DMS53 treated with DMSO at 0.1 percent for 48 hours (cell line): ENCODE results near the gene YBX3.

ENCODE experiments used
- DNase-seq: peaks from one replicate; lab custom pipeline; 2025; ENCODE audit not compliant: unreplicated experiment; lab: John Stamatoyannopoulos, UW

Gene YBX3

DNA sequence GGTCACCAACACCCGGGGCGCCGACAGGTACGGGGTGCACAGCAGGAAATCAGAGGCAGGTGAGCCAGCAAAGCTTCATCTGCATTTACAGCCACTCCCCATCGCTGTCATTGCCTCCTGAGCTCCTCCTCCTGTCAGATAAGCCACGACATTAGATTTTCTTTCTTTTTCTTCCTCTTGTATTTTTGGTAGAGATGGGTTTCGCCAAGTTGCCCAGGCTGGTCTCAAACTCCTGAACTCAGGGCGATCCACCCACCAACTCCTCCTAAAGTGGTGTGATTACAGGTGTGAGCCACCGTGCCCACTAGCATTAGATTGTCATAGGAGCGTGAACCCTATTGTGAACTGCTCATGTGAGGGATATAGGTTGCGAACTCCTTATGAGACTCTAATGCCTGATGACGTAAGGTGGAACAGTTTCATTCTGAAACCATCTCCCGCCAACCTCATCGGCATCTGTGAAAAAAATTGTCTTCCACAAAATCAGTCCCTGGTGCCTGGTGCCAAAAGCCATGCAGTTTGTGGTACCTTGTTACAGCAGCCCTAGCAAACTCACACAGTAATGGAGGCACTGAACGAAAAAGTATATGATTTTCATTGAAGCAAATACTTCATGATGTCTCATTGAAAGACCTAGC lies 50.8 kb downstream of the YBX3 start:
- DNase-seq = no peak

DNA sequence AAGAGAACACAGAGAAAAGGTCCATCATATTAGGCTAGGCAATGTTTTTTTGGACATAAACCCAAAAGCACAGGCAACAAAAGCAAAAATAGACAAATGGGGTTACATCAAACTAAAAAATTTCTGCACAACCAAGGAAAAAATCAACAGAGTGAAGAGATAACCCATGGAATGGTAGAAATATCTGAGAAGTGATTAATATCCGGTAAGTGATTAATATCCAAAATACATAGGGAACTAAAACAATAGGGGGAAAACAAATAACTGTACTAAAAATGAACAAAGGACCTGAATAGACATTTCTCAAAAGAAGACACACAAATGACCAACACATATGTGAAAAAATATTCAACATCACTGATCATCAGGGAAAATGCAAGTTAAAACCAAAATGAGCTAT lies 53.6 kb downstream of the YBX3 start:
- no peak for DNase-seq

DNA sequence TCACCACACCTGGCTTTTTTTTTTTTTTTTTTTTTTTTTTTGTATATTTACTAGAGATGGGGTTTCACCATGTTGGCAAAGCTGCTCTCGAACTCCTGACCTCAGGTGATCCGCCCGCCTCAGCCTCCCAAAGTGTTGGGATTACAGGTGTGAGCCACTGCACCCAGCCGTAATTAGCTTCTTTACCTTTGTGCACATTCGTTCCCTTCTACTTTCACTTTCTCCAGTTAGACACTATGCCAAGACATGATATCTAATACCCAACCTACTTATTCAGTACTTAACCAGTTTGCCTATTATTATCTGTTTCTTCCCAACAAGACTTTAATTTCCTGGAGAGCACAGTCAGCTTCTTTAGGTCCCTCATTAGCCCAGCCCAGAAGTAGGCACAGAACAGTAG lies 54.6 kb downstream of the YBX3 start:
- peak; percentile 32 for DNase-seq

DNA sequence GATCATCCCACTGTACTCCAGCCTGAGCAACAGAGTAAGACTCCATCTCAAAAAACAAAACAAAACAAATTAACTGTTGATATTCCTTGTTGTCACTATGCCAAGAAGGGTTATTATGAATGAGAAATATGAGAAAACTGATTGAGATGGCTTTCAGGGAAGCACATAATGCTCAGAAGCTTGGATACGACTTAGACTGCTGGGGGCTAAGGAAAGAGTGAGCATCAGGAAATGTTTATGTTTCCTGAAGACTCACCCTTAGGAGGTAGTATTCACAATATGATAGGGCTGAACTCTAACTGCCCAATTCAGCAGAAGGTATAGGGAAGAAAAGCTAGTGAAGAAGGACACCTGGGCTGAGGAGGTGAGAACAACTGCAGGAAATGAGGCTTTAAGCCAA lies 55.5 kb downstream of the YBX3 start:
- no peak for DNase-seq

DNA sequence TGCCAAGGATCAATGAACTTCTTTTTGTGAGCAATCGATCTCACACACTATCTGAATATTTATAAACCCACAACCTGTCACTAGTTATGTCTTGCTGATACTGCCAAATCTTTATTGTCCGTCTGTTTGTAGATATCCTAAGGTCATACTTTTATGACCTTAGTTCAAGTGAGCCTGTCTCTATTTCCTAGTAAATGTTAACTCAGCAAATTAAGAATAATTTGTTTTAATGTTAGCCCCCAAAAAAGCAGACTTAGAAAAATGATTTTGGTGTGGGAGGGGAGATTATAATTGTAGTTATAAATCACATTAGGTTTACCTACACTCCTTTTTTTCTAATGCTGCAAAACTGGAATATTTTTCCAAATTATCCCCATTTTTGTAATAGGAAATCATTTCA lies 58.6 kb downstream of the YBX3 start:
- DNase-seq = no peak

DNA sequence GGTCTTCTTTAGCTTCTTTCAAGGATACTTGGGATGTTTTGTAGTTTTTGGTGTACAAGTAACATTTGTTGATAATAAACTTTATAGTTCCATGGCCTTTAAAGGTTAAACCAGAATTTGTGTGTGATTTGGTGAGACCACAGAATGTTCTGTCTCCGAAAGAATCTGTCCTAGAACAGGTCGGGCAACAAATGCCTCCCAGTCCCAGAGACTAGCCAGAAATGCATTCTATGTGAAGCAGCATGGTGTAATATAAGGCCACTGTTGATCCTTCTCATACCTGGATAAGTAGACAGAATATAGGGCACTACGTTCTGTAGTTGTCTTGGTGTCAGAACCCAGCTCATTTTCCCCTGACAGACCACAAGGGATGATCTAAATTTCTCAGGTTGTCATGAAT lies 59.3 kb downstream of the YBX3 start:
- no peak for DNase-seq

DNA sequence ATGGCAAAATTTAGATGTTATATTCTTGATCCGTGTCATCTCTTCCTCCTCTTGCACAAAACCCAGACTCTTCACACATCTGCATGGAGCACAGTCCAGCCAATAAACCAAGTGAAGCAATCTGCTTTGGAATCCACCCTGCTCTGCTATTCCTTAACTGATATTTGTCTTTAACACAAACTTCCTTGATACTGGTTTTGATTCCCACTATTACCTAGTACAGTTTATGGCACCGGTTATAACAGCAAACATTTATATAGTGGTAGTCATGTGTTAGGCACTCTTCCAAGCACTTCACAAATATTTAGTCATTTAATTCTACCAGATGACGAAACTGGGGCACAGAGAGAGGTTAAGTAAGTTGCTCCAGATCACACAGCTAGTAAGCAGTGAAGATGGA lies 61.8 kb downstream of the YBX3 start:
- DNase-seq = no peak

DNA sequence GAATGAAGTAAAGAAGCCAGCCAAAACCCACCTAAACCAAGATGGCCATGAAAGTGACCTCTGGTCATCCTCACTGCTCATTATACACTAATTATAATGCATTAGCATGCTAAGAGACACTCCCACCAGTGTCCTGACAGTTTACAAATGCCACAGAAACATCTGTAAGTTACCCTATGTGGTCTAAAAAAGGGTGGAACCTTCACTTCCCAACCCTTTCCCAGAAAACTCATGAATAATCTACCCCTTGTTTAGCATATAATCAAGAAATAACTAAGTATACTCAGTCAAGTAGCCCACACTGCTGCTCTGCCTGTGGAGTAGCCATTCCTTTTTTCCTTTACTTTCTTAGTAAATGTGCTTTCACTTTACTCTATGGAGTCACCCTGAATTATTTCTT lies 69.1 kb downstream of the YBX3 start:
- no peak for DNase-seq

DNA sequence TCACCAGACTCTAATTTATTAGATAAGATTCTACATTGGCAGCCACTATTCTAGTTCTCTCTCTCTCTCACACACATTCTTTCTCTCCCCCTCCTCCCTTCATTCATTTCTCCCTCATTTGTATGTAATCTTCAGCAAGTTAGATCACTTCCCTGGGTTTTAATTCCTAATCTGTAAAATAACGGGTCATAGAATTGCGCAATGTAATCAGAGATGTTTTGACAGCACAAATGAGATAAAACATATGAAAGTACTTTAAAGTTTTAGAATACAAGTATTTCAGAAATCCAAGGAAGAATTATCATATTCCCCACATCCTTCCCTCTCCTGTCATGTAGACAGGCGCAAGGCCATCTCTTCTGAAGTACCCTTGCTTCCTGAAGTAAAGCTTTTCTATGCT lies 70.9 kb downstream of the YBX3 start:
- DNase-seq = no peak
